Karpas-422 (cell line): ENCODE measurements around the gene SKAP1. TPM values are rescaled to one million over a fixed set of nuclear protein-coding genes. Genes with fewer than 3 reads are reported as not detected.
A peak's percentile ranks its signal among the peaks of the same experiment; 100 is the strongest.

ENCODE experiments used
- DNase-seq: peaks from one replicate; pipeline ENCODE4 v3.0.0-alpha.2; 2015
- H2AFZ ChIP-seq: fragments of 200-600 bp; sonication (generic); 2 replicates; pipeline ENCODE4 v1.6.1; 2014; ENCODE audit warnings: antibody characterized with exemption, low read length, mixed read lengths
- H3K27ac ChIP-seq: fragments of 200-600 bp; sonication (generic); 2 replicates; pipeline ENCODE4 v1.5.1; 2014; ENCODE audit warnings: mild to moderate bottlenecking, low read length, moderate library complexity
- H3K27me3 ChIP-seq: fragments of 200-600 bp; sonication (generic); 2 replicates; pipeline ENCODE4 v1.6.1; 2014; ENCODE audit warnings: low read length, mixed read lengths
- H3K36me3 ChIP-seq: fragments of 200-600 bp; sonication (generic); 2 replicates; pipeline ENCODE4 v1.6.1; 2014; ENCODE audit warnings: low read length, mixed read lengths; ENCODE audit not compliant: insufficient read depth
- H3K4me1 ChIP-seq: fragments of 200-600 bp; sonication (generic); 2 replicates; pipeline ENCODE4 v1.6.1; 2014; ENCODE audit warnings: mild to moderate bottlenecking, low read length, mixed read lengths
- H3K4me2 ChIP-seq: fragments of 200-600 bp; sonication (generic); 2 replicates; pipeline ENCODE4 v1.6.1; 2014; ENCODE audit warnings: low read length, low read depth, mild to moderate bottlenecking; ENCODE audit not compliant: poor library complexity, severe bottlenecking
- H3K4me3 ChIP-seq: fragments of 200-600 bp; sonication (generic); 2 replicates; pipeline ENCODE4 v1.5.1; 2014; ENCODE audit warnings: mild to moderate bottlenecking, antibody characterized with exemption, low read length, mixed read lengths
- H3K79me2 ChIP-seq: fragments of 200-600 bp; sonication (generic); 2 replicates; pipeline ENCODE4 v1.6.1; 2014; ENCODE audit warnings: mild to moderate bottlenecking, low read length, mixed read lengths
- H3K9ac ChIP-seq: fragments of 200-600 bp; sonication (generic); 2 replicates; pipeline ENCODE4 v1.6.0; 2014; ENCODE audit warnings: low read length
- H3K9me2 ChIP-seq: fragments of 200-600 bp; sonication (generic), shearing (Covaris generic); replicated peaks from 2 replicates; pipeline ENCODE4 v1.6.0; 2014; ENCODE audit warnings: mild to moderate bottlenecking, low read length, moderate library complexity; ENCODE audit not compliant: insufficient read depth
- H3K9me3 ChIP-seq: fragments of 300-700, 200-600 bp; sonication (generic); 2 replicates; pipeline ENCODE4 v1.6.1; 2014; ENCODE audit warnings: low read length, mixed read lengths
- H4K20me1 ChIP-seq: fragments of 200-600 bp; sonication (generic); 2 replicates; pipeline ENCODE4 v1.6.1; 2014; ENCODE audit warnings: mild to moderate bottlenecking, antibody characterized with exemption, low read length, low read depth; ENCODE audit not compliant: insufficient read depth
- total RNA-seq: library from RNA; depleted of rRNA; stranded (reverse); fragments of >200 nt; shearing (Covaris generic); gene quantifications from 2 replicates; pipeline ENCODE4 v1.2.3, GENCODE V29; 2014; ENCODE audit warnings: low replicate concordance

The SKAP1 gene
- total RNA-seq, 1 experiment from 2014 or later: 1.2 TPM

DNA sequence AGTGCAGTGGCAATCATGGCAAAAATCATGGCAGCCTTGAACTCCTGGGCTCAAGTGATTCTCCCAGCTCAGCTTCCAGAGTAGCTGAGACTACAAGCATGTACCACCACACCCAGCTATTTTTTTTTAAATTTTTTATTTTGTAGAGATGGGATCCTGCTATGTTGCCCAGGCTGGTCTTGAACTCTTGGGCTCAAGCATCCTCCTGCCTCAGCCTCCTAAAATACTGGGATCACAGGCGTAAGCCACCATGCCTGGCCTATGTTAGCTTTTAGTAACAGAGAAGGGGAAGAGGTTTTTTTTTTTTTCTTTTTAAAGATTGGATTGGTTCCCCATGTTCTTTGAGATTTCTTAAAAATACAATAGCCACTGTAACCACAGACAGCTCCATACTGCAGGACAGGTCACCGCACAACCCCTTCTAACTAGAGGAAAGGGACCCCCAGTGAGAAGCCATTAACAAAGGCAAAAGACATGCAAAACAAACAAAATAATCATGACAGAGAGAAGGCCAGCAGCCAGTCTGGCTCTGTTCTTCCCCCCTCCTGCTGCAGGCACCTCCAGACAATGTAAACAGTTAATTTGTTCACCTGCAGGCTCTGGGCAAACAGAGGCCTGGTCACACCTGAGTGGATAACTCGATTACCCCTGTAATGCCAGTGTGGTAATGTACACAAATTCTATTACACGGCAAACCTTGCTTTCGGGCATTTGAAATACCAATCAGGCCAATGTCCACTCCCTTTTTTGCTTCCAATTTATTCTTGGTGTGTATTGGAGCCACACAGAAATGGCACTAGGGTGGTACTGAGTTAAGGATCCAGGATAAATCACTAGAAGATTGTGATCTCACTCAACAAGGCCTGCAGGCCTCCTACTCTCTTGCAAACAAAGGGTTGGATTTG, 269.6 kb downstream of the SKAP1 start:
- H3K27me3 ChIP-seq: no peaks in the 10 kb centered on the region
- H3K36me3 ChIP-seq: no peaks in the 10 kb centered on the region
- no peak overlapping the region for H3K9ac ChIP-seq
- no peaks in the 10 kb centered on the region for H3K9me2 ChIP-seq
- no peaks in the 10 kb centered on the region for H4K20me1 ChIP-seq
- H3K4me3 ChIP-seq: no peak overlapping the region
- H3K9me3 ChIP-seq: no peaks in the 10 kb centered on the region
- no peak overlapping the region for H3K4me2 ChIP-seq
- no peak overlapping the region for H3K27ac ChIP-seq
- H3K4me1 ChIP-seq: no peaks in the 10 kb centered on the region
- H2AFZ ChIP-seq: no peak overlapping the region
- no peak for DNase-seq
- no peaks in the 10 kb centered on the region for H3K79me2 ChIP-seq

DNA sequence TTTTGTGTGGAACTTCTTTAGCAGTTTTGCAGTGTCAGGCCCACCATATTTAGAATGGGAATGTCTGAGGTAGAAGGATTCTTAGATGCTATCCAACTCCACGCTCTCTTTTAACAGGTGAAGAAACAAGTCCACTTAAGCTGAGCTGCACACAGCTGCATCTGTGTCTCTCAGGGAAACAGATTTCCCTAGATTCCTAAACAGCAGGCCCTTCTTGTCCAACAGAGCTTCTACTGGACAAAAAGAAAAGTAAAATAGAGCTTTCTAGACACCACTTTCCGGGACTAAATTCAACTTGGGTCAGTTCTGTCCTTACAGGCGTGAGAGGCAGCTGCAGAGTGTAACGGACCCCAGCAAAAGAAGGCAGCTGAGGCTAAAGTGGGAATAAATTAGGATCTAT, 270.8 kb downstream of the SKAP1 start:
- Histone ChIP-seq H3K27ac (no peak overlapping the region), H3K4me2 (no peak overlapping the region), H4K20me1 (no peaks in the 10 kb centered on the region), H3K27me3 (no peaks in the 10 kb centered on the region), H3K9me3 (no peaks in the 10 kb centered on the region), H3K4me1 (no peaks in the 10 kb centered on the region), H3K9me2 (no peaks in the 10 kb centered on the region), H3K79me2 (no peaks in the 10 kb centered on the region), H3K4me3 (no peak overlapping the region), H3K9ac (no peak overlapping the region), H3K36me3 (no peaks in the 10 kb centered on the region), H2AFZ (no peak overlapping the region)
- DNase-seq: no peak

DNA sequence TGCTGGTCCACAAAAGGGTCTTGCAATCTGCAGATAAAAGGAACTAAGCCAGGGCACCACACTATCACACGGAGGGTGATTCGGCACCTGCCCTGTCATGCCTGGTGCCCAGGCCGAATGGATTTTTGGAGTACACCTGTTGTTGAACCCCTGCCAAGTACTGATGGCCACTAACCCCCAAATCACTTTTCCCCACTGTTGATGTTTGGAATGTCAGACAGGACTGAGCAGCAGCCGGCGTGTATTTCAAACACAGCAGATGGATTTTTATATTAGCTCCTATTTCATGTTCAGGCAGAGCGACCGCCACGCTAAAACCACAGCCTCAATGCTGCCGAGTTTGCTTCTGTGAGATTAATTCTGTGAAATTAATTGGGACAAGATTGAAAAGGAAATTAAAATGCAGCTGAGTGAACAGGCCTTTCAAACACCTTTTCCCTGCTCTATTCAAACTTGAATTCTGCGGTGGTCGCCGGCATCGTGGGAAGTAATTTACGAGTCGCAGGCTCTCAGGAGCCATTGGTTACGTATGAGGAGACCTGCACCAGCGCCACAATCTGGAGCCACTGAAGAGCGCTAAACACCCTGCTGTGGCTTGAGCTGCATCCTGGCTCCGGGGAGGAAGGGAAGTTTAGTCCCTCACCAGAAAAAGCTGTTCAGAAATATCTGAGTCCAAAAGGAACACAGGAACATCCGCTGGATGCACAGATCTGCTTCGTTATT, 274.0 kb downstream of the SKAP1 start:
- Histone ChIP-seq H3K4me3 (no peak overlapping the region), H3K36me3 (no peaks in the 10 kb centered on the region), H3K4me2 (no peak overlapping the region), H3K27me3 (no peaks in the 10 kb centered on the region), H3K27ac (no peak overlapping the region), H3K9me2 (no peaks in the 10 kb centered on the region), H3K4me1 (no peaks in the 10 kb centered on the region), H3K9me3 (no peaks in the 10 kb centered on the region), H2AFZ (no peak overlapping the region), H3K9ac (no peak overlapping the region), H4K20me1 (no peaks in the 10 kb centered on the region), H3K79me2 (no peaks in the 10 kb centered on the region)
- DNase-seq: no peak

DNA sequence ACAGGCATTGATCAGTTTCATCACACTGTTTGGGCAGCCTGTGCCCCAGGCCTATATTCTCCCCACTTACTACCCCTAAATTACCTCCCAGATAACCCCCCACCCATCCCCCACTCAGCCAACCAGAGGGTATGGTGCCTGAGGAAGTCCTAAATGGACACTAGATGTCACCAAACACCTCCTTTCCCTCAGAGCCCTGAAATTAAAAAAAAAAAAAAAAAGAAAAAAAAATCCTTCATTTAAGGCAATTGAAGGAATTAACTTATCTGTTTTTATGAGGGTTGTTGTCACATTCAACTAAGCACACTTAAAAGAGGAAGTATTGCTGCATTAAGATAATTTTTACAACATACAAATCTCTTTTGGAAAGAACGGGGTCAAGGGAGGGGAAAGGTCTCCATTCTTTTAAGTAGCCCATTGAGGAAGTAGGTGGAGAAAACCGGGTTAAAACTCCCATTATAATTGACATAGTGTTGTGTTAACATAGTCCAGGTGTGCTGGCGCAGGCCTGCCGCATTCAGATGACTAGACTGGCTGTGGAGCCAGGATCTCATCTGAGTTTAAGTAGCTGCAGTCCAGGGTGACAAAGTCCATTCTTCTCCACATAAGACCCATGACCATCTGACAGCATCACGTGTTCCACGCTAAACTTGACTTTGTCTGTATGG, 276.2 kb downstream of the SKAP1 start:
- Histone ChIP-seq H3K36me3 (no peaks in the 10 kb centered on the region), H3K27me3 (no peaks in the 10 kb centered on the region), H3K79me2 (no peaks in the 10 kb centered on the region), H3K9me3 (no peaks in the 10 kb centered on the region), H3K4me2 (no peak overlapping the region), H3K9me2 (no peaks in the 10 kb centered on the region), H2AFZ (no peak overlapping the region), H3K4me1 (no peaks in the 10 kb centered on the region), H3K9ac (no peak overlapping the region), H4K20me1 (no peaks in the 10 kb centered on the region), H3K4me3 (no peak overlapping the region), H3K27ac (no peak overlapping the region)
- peak; percentile 78 for DNase-seq

DNA sequence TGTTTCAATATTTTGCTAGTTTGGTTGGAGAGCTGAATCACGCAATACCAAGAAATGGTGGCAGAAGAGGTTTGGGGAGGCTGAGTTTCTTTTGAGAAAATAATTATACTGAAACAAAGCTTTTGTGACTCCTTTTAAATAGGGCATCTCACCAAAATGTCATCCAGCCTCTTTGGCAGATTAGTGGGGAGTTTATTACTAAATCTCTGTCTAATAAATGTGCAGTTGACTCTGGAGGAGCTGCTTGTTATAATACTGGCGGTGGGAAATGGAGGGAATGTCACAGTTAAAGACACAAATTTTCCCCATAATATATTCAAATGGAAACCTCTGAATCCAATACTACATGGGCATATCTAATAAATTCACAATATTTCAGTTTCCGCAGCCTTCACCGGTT, 277.7 kb downstream of the SKAP1 start:
- no peak for DNase-seq
- no peaks in the 10 kb centered on the region for H3K9me2 ChIP-seq
- no peaks in the 10 kb centered on the region for H3K36me3 ChIP-seq
- no peaks in the 10 kb centered on the region for H3K27me3 ChIP-seq
- H3K27ac ChIP-seq: no peak overlapping the region
- H4K20me1 ChIP-seq: no peaks in the 10 kb centered on the region
- H3K4me3 ChIP-seq: no peak overlapping the region
- H3K4me1 ChIP-seq: no peaks in the 10 kb centered on the region
- H3K4me2 ChIP-seq: no peak overlapping the region
- H3K9ac ChIP-seq: no peak overlapping the region
- H3K79me2 ChIP-seq: no peaks in the 10 kb centered on the region
- no peak overlapping the region for H2AFZ ChIP-seq
- no peaks in the 10 kb centered on the region for H3K9me3 ChIP-seq

DNA sequence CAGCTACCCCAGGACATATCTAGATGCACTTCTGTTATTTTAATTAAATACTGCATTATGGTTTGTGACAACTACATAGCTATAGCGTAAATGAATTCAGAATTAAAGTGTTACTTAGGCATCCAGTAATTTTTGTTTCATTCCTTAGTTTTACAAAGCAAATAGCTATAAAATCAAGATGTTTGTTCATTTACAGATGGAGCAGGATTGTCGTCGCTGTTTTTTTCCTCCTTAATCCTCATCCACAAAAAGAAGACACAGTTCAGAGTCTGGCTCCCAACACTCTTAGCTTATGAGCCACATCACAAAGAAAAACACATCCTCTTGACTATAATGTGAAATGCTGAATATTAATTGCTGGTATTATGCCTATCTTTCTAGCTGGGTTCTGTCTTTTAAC, 278.8 kb downstream of the SKAP1 start:
- no peaks in the 10 kb centered on the region for H3K9me2 ChIP-seq
- H3K4me2 ChIP-seq: no peak overlapping the region
- H3K4me3 ChIP-seq: no peak overlapping the region
- H2AFZ ChIP-seq: no peak overlapping the region
- H3K36me3 ChIP-seq: no peaks in the 10 kb centered on the region
- H3K27me3 ChIP-seq: no peaks in the 10 kb centered on the region
- DNase-seq: no peak
- H4K20me1 ChIP-seq: no peaks in the 10 kb centered on the region
- no peaks in the 10 kb centered on the region for H3K4me1 ChIP-seq
- no peak overlapping the region for H3K9ac ChIP-seq
- no peaks in the 10 kb centered on the region for H3K9me3 ChIP-seq
- no peaks in the 10 kb centered on the region for H3K79me2 ChIP-seq
- H3K27ac ChIP-seq: no peak overlapping the region

DNA sequence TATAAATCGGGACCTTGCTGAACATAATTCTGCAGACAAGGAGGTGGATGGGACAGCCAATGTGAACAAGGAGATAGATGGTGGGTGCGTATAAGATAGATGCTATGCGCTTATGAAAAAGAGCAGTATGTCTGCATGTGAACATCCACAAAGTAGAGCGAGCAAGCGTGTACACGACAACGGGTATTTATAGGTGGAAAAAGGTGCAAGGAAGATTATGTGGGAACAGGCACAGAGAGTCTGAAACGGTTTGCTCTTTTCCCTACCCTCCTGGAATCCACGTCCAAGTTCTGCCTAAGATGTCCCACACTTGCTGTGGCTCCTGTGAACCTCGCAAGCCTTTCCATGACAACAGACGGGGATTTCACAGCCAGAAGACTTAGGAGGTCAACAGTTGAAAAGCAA, 279.4 kb downstream of the SKAP1 start:
- no peak for DNase-seq
- Histone ChIP-seq H3K79me2 (no peaks in the 10 kb centered on the region), H2AFZ (no peak overlapping the region), H3K9ac (no peak overlapping the region), H3K4me1 (no peaks in the 10 kb centered on the region), H3K9me2 (no peaks in the 10 kb centered on the region), H4K20me1 (no peaks in the 10 kb centered on the region), H3K4me3 (no peak overlapping the region), H3K9me3 (no peaks in the 10 kb centered on the region), H3K36me3 (no peaks in the 10 kb centered on the region), H3K27me3 (no peaks in the 10 kb centered on the region), H3K27ac (no peak overlapping the region), H3K4me2 (no peak overlapping the region)

DNA sequence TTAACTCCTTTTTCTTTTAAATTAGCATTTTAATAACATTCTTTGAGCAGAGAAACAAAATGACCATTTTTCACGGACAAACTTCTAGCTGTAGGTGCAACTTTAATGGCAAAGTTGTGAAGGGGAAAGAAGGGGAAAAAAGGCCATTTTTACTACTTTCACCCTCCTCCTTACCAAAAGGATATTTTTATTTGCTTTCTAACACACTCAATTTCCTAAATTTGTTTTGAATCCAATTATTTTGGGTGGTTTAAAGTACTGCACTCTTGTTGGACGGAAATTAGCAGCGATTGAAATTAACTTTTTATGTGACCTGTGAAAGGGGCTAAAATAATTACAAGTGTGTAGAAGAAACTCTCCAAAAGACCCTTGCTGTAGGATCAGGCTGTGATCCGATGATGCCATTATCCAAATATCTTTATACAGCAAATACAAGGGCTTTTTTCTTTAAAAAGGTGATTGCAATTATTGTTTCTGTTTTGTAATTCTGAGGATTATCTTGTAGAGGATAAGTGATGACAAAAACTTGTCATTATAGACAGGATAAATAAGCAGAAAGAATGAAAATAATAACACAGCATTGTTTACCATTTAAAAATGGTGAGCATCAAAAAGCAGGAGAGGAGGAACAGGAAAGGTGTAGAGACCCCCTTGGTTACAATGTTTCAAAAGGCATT, 280.1 kb downstream of the SKAP1 start:
- no peak overlapping the region for H3K4me2 ChIP-seq
- H3K27me3 ChIP-seq: no peaks in the 10 kb centered on the region
- H3K36me3 ChIP-seq: no peaks in the 10 kb centered on the region

More for the DNA sequence above, 280.1 kb downstream of the SKAP1 start:
- DNase-seq: no peak
- H3K9me3 ChIP-seq: no peaks in the 10 kb centered on the region
- H3K9me2 ChIP-seq: no peaks in the 10 kb centered on the region
- no peaks in the 10 kb centered on the region for H4K20me1 ChIP-seq
- no peak overlapping the region for H3K27ac ChIP-seq
- no peaks in the 10 kb centered on the region for H3K4me1 ChIP-seq
- no peak overlapping the region for H2AFZ ChIP-seq
- no peak overlapping the region for H3K4me3 ChIP-seq
- H3K9ac ChIP-seq: no peak overlapping the region
- no peaks in the 10 kb centered on the region for H3K79me2 ChIP-seq
